ENCODE measurements around the gene ARF3.

ARF3 gene

GRCh38 chr12:48969833-48970701 lies 12.8 kb upstream of the ARF3 start:
- intact Hi-C loops (cut with DNase I): no loop called here
- DNase-seq: peak in 32 of 42 donors; percentile 15 to 78 (median 56)

DNA sequence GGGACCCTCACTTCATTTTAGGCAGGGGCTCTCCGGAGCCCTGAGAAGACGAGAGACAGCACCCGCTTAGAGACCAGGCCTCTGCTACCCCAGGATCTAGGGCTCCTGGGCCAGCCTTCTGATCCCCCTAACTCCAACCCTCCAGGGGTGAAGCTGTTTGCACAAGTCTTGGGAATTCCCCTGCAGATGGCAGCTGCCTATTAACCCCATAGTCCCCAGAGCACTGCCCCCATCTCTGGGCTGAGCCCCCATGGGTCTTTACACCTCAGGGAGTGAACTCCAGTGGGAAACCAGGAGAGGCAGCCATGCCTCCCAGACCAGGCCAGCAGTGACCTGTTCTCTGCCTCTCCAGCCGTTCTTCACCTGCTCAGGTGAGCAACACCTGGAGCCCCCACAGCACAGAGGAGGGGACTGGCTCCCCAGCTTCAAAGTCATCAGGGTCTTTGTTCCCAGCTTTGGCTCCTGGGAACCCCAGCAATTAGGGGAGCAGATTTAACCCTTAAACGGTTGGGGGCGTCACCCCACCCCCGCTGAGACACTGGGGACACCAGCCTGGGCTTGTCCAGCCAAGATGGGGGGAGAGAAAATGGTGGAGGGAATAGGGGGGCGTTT lies 12.0 kb upstream of the ARF3 start:
- intact Hi-C loops (cut with DNase I): no loop called here

DNA sequence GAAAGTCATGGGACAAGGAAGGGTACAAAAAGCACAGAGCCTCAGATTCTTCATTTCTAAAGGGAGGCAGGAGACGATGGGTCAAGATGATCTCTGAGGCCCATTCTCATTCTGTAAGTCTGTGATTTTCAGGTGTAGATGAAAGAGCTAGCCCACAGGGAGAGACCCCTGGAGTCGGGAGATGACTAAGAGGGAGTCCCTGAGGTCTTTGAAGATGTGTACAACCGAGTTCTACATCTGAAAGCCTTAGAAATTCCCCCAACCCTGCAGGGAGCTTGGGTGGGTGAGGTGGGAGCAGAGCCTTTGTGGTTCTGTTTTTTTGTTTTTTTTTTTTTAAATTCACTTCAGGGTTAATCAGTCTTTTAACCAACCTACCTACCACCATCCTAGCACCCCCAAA lies 11.2 kb upstream of the ARF3 start:
- no peak for DNase-seq
- intact Hi-C loops (cut with DNase I): no loop called here

More for the DNA sequence above, 12.0 kb upstream of the ARF3 start:
- no peak for DNase-seq

GRCh38 chr12:48967991-48968390 lies 10.7 kb upstream of the ARF3 start:
- intact Hi-C loops (cut with DNase I): no loop called here
- peak in 1 of 42 donors; percentile 28 for DNase-seq

DNA sequence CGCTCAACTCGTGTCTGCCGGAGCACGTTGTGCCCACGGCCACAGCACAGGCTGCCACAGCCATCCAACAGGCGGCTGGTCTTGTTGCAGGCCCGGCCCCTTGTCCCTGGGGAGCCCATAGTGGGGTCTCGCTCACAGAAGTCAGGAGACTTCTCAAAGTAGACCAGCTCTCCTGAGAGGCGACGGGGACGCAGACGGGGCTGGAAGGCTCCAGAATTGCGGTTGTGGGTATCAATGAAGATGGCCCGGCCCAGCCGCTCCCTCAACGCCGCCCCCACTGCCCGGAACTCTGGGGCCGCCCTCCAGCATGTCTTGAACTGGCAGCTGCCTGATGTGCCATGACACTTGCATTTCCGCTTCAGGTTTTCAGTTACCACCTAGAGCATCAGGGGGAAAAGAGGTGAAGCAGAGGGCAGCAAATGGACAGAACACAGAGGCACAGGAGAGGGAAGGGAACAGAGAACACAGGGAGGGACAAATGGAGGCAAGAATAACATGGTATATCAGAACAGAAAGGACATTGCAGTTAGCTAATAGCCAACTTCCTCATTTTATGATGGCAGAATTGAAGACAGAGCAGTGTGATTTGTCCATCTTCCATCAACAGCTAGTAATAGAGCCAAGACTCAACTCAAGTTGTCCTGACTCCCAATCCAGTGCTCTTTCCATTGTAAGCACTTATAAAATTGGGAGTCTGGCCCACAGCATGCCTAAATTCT lies 9.0 kb upstream of the ARF3 start:
- intact Hi-C loops (cut with DNase I): no loop called here
- DNase-seq: no peak

- DNase-seq: peak in 8 of 42 donors; percentile 23 to 65 (median 42)
- intact Hi-C loops (cut with DNase I): no loop called here
These were observed 8.1 kb upstream of the ARF3 start for GRCh38 chr12:48965298-48965838.

DNA sequence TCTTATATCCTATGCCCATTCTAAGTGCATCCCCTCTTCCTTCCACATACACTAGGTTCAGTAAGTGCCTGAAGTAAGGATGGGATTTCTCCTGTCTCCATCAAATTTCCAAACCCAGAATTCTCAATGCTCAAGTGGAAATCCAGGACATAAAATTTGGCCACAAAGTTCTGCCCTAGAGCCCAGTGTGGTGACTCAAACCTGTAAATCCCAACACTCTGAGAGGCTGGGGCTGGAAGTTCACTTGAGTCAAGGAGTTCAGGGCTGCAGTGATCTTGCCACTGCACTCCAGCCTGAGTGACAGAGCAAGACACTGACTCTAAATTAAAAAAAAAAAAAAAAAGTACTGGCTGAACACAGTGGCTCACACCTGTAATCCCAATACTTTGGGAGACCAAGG lies 4.5 kb upstream of the ARF3 start:
- intact Hi-C loops (cut with DNase I): no loop called here
- no peak for DNase-seq

DNA sequence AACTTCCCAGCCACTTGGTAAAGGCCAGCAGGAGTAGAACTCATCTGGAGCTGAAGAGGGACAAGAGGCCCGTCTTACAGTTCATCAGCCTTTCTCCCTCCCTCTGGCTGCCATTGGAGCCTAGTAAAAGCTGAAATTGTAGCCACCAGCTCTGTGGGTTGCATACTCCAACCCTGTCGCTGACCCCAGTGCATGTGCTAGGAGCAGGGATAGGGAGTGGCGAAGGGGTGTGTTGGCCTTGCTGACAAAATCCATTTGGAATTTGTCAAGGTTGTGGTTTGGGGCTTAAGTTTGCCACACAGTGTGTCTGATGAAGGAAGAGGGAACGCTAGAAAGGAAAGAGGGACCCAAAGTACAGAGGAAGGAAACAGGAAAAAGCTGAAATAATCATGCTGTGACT lies 4.0 kb upstream of the ARF3 start:
- intact Hi-C loops (cut with DNase I): no loop called here
- DNase-seq: no peak

DNA sequence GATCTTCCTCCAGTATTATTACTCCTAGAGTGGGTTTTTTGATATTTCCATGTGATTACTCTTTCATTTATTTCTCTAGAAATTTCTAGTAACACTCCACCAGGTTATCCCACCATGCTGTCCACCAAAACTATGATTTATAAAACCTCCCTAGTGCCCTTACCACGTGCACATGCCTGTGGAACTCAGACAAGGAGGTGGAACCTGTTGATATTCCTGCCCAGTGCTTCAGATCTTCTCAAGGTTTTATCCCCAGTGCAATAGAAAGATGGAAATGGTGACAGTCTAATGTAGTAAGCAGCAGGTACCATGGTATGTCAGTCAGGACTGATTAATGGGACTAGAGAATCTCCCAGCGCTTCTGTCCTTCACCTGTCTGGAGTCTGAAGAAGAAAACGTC lies 3.5 kb upstream of the ARF3 start:
- intact Hi-C loops (cut with DNase I): no loop called here

GRCh38 chr12:48958049-48958388 lies 732 bp upstream of the ARF3 start:
- intact Hi-C loops (cut with DNase I): no loop called here
- no peak for DNase-seq

More for the DNA sequence above, 3.5 kb upstream of the ARF3 start:
- no peak for DNase-seq

DNA sequence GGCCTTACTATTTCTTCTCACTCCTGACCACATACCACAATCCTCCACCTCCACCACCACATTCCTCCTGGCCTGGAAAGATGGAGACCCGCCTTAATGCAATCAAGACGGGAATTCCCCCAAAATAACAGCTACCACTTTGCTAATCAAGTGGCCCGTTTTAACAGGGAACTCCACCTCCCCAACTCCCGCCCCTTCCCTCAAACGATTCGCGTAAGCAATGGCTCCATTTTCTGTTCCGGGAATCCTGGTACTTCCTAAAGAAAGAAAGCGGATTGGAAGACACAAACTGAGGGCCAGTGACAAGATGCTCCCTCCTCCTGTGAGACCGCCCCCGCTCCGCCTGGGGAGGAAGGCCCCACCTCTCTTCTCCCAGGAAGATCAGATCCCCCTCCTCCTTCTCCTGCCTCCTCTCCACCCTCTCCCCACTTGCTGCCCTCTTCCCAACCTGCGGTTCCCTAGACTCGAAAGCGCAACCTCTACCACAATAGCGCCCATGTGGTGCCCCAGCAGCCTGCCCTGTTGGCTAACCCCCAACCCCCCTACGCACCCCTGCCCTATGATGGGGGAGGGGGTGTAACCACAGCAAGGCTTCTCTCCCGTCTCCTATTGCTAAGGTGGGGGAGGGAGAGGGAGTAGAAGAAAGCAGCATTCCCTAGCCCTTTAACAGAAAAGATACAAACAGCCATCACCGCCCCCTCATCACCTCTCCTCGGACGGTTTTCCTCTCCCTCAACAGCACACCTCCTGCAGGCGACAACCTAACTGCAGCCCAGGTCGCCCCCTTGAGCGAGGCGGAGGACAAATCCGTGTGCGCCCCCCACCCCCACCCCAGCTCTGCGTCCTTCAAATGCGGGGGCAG lies 777 bp downstream of the ARF3 start:
- DNase-seq: peak; percentile 54 to 95 (median 83)
- intact Hi-C loops (cut with DNase I): no loop called here

- DNase-seq: no peak
- intact Hi-C loops (cut with DNase I): no loop called here
These were observed 2.3 kb downstream of the ARF3 start for GRCh38 chr12:48954841-48955501.

DNA sequence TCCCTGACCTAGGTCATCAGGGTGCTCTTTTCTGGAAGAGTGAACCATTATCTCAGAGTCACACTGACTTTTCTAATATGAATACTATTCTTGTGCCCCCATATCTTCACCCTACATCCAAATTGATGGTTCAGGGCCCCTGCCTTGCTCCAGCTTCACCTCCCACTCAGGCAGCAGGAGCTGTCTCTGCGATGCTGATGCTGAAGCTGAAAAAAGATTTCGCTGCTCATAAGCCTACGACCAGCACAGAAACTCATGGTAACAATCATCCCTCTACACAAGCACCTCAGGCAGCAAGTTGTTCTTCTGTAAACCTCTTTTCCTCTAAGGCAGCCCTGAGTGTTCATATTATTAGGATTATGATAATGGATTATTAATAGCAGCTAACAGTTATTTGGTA lies 3.2 kb downstream of the ARF3 start:
- peak in 7 of 42 donors; percentile 27 to 68 (median 46) for DNase-seq
- intact Hi-C loops (cut with DNase I): no loop called here

- intact Hi-C loops (cut with DNase I): no loop called here
- DNase-seq: no peak
These were observed 4.6 kb downstream of the ARF3 start for GRCh38 chr12:48952691-48953090.

DNA sequence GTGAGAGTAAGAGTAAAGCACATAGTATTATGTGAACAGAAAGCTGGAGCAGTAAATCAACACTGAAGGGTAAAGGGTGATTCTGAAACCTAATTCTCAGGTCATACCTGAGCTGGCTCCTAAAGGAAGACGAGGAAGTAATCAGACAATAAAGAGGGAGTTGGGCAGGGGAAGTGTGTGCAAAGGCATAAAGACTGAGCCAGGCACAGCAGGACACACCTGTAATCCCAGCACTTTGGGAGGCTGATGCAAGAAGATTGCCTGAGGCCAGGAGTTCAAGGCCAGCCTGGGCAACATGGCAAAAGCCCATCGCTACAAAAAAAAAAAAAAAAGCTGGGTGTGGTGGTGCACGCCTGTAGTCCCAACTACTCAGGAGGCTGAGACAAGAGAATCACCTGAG lies 9.6 kb downstream of the ARF3 start:
- intact Hi-C loops (cut with DNase I): no loop called here
- DNase-seq: no peak

GRCh38 chr12:48946943-48947342 lies 10.3 kb downstream of the ARF3 start:
- no peak for DNase-seq

DNA sequence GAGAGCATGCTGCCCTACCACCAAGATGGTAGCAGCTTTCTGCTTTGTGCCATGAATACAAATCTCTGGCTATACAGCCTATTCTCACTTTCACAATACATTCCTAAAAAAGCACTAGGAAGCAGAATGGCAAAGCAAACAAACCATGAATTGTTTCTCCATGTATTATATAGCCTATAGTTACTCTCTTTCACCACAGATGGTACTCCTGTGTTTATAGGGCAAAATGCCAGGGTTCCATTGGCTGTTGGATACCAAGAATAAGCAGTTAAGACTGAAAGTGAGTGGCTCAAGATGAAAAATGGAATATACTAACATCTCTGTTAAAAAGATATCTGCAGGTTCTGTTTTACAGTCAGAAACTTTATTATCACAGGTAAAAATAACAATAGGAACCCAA lies 11.1 kb downstream of the ARF3 start:
- intact Hi-C loops (cut with DNase I): no loop called here
- no peak for DNase-seq

More at GRCh38 chr12:48946943-48947342, 10.3 kb downstream of the ARF3 start:
- intact Hi-C loops (cut with DNase I): no loop called here

- intact Hi-C loops (cut with DNase I): no loop called here
- no peak for DNase-seq
These were observed 14.1 kb downstream of the ARF3 start for GRCh38 chr12:48943221-48943620.
